ENCODE data around the gene THAP3. TPM values are rescaled to one million over a fixed set of nuclear protein-coding genes. Genes with fewer than 3 reads are reported as not detected.

The THAP3 gene
- total and polyA plus RNA-seq, 12 donors: 6.8 to 27.6 (median 12.1) TPM

DNA sequence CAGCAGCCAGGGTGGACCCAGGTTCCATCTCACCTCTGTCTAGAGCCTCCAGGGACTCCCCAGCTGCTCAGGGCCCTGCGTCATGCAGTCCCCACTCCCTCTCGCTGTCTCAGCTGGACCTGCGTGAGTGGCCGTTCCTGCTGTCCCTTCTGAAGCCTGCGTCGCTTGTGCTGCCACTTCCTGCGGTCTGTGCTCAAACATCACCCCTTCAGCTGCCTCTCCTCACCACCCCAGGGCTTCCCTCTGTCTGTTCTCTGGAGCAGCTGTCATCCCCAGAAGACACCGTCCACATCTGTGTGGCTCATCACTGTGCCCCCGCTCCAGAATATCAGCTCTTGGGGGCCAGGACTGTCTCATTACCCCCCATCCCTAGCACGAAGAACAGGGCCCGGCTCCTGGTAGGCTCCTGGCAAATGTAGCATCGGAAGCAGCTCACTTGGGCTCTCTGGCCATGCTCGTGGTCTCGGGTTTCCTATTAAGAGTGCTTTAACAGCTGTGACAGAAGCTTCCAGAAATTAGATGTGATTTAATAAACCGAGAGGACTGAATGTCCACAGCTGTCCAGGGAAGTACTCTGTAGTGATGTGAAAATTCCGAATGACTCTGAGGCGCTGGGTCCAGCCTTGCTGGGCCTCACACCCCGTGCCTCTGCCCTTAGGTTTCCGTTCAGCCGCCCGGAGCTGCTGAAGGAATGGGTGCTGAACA, 3.3 kb downstream of the THAP3 start:
- Histone ChIP-seq H3K9me3 (no peaks in the 10 kb centered on the region), H3K4me1 (peaks cover 8 to 26% (median 22%) of the 10 kb centered on the region in 9 donors), H3K4me3 (no peak overlapping the region), H3K36me3 (peaks cover 4 to 76% (median 26%) of the 10 kb centered on the region in 9 donors), H3K27me3 (no peaks in the 10 kb centered on the region), H3K27ac (no peak overlapping the region)
- ATAC-seq (no peak), DNase-seq (no peak)
- TF ChIP-seq, protein P1, sequence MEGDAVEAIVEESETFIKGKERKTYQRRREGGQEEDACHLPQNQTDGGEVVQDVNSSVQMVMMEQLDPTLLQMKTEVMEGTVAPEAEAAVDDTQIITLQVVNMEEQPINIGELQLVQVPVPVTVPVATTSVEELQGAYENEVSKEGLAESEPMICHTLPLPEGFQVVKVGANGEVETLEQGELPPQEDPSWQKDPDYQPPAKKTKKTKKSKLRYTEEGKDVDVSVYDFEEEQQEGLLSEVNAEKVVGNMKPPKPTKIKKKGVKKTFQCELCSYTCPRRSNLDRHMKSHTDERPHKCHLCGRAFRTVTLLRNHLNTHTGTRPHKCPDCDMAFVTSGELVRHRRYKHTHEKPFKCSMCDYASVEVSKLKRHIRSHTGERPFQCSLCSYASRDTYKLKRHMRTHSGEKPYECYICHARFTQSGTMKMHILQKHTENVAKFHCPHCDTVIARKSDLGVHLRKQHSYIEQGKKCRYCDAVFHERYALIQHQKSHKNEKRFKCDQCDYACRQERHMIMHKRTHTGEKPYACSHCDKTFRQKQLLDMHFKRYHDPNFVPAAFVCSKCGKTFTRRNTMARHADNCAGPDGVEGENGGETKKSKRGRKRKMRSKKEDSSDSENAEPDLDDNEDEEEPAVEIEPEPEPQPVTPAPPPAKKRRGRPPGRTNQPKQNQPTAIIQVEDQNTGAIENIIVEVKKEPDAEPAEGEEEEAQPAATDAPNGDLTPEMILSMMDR (IDR thresholded peaks at IDR 0.05): no peak
- intact Hi-C loops (cut with DNase I): loop anchor here in 3 of 10 donors (5.0 kb wide), 3 partner anchors 56 to 76 kb away; partner anchors contain the start of genes NOL9 (in 1 of the 3) and TAS1R1 (in 1 of the 3)
- WGBS, 2 donors: 89 to 93% methylated on average over 21 of the region's 21 CpGs

DNA sequence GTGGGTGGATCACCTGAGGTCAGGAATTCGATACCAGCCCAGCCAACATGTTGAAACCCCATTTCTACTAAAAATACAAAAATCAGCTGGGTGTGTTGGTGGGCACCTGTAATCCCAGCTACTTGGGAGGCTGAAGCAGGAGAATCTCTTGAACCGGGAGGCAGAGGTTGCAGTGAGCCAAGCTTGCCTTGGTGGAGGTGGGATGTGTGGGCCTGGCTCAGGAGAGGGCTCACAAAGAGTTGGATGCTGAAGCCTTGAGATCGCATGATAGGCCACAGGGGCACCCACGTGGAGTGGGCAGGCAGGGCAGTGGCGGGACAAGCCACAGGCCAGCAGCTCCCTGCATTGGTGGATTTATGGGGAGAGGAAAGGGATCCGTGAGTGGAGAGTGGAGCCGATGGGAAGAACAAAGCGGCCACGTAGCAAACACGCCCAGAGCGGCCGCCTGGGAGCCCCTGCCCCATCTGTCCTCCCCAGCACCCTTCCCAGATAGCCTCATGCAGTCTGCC, 4.4 kb downstream of the THAP3 start:
- no peak for ATAC-seq
- H3K36me3 ChIP-seq: peaks cover 4 to 76% (median 32%) of the 10 kb centered on the region in 9 donors
- H3K27ac ChIP-seq: no peak overlapping the region
- peaks cover 8 to 26% (median 22%) of the 10 kb centered on the region in 9 donors for H3K4me1 ChIP-seq
- TF ChIP-seq, protein P1 (IDR thresholded peaks at IDR 0.05): no peak
- no peaks in the 10 kb centered on the region for H3K27me3 ChIP-seq
- no peak for DNase-seq
- no peaks in the 10 kb centered on the region for H3K9me3 ChIP-seq
- no peak overlapping the region for H3K4me3 ChIP-seq
- 91 to 96% methylated on average over 12 of the region's 12 CpGs for WGBS, 2 donors
- intact Hi-C loops (cut with DNase I): loop anchor here in 3 of 10 donors (5.0 kb wide), 3 partner anchors 57 to 77 kb away; partner anchors contain the start of genes NOL9 (in 1 of the 3) and TAS1R1 (in 1 of the 3)

DNA sequence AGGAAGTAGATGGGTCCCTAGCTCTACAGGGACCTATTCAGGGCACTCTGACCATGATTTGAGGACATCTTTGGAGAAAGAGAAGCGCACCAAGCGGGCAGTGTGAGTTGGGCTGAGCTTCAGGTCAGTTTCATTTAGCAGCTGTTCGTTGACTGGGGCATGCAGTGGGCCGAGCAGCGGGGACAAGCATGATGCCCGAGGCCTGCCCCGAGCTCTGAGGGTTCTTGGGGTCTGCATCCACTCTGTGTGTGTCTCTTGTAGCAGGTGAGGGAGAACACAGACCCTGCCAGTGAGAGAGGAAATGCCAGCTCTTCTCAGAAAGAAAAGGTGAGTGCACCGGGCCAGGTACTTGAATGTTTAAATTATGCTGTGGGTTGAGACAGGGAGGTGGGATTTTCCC, 5.4 kb downstream of the THAP3 start:
- H3K36me3 ChIP-seq: peaks cover 4 to 86% (median 40%) of the 10 kb centered on the region in 9 donors

DNA sequence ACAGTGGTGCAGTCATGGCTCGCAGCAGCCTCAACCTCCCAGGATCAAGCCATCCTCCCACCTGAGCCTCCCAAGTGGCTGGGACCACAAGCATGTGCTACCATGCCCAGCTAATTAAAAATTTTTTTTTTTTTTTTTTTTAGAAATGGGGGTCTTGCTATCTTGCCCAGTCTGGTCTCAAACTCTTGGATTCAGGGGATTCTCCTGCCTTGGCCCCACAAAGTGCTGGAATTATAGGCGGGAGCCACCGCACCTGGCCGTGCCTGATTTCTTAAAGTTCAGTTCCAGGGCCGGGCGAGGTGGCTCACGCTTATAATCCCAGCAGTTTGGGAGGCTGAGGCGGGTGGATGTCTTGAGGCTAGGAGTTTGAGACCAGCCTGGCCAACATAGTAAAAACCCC, 6.4 kb downstream of the THAP3 start:
- peaks cover 7 to 96% (median 49%) of the 10 kb centered on the region in 9 donors for H3K36me3 ChIP-seq
- DNase-seq: no peak
- H3K27ac ChIP-seq: no peak overlapping the region
- H3K4me3 ChIP-seq: no peak overlapping the region
- WGBS, 2 donors: 98 to 100% methylated on average over 8 of the region's 8 CpGs
- ATAC-seq: no peak
- intact Hi-C loops (cut with DNase I): loop anchor here in 2 of 10 donors (10.0 kb wide), 2 partner anchors 76 to 146 kb away; partner anchors contain the start of genes NOL9 (in 1 of the 2) and TAS1R1 (in 1 of the 2)
- H3K4me1 ChIP-seq: peaks cover 4 to 17% (median 12%) of the 10 kb centered on the region in 9 donors
- no peaks in the 10 kb centered on the region for H3K9me3 ChIP-seq
- H3K27me3 ChIP-seq: no peaks in the 10 kb centered on the region
- TF ChIP-seq, protein P1 (IDR thresholded peaks at IDR 0.05): no peak

More for the DNA sequence above, 5.4 kb downstream of the THAP3 start:
- Histone ChIP-seq H3K4me1 (peaks cover 7 to 20% (median 16%) of the 10 kb centered on the region in 9 donors), H3K27ac (no peak overlapping the region), H3K27me3 (no peaks in the 10 kb centered on the region), H3K4me3 (no peak overlapping the region), H3K9me3 (no peaks in the 10 kb centered on the region)
- 94 to 95% methylated on average over 8 of the region's 8 CpGs for WGBS, 2 donors
- TF ChIP-seq, protein P1 (IDR thresholded peaks at IDR 0.05): no peak
- intact Hi-C loops (cut with DNase I): loop anchor here in 2 of 10 donors (10.0 kb wide), 2 partner anchors 75 to 145 kb away; partner anchors contain the start of genes NOL9 (in 1 of the 2) and TAS1R1 (in 1 of the 2)
- DNase-seq (no peak), ATAC-seq (no peak)

Measured in heart right ventricle (tissue), 16 donors.